Activated CD4-positive, CD25-positive, alpha-beta regulatory T cell treated with anti-CD3 and anti-CD28 coated beads, Interleukin-2, amount 50 U/mL, for 24 hours (primary cell): ENCODE results near the gene FEN1.
A peak's percentile ranks its signal among the peaks of the same experiment; 100 is the strongest.

ENCODE experiments used
- ATAC-seq, 2 donors: fragments of 150-1000 bp; cut with Tn5 transposase; one replicate each; pipeline ENCODE4 v1.10.0; 2021; ENCODE audit warnings: mild to moderate bottlenecking in 1 of 2, moderate library complexity in 1 of 2

Gene FEN1

DNA sequence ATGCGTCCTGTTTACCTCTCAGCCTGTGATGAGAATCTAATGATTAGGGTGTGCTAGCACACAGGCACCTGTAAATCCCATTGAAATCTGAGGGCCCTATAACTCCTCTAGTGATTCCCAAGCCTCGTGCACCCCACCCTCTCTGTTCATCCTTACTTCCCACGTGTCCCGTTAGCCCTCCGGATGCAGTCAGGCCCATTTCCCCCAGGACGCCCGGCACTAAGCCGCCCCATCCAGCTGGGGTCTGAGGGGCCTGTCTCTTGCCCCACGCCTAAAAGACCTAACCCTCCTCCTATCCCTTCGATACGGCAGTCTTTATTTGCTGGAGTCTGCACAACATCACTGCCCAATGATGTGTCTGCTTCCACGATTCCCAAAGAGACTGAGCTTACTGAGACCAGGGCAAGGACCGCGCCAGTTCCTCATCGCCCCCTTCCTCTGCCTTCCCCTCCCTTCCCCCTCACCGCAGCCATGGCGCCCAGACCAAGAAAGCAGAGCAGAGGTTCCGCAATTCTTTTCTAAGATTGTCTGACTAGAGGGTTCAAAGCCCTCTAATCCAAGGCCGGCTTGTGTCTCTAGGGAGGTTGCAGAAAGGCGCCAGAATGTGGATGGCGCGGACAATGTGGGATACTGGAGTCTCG is 34.3 kb downstream of the FEN1 start:
- no peak for ATAC-seq

- peak; percentile 51 to 57 for ATAC-seq
Observed at GRCh38 chr11:61827571-61828378, 35.1 kb downstream of the FEN1 start, which contains the start of gene FADS2. FADS2 (plus strand) TSS chr11:61828300; CDS start chr11:61828391, 91 bp downstream.

DNA sequence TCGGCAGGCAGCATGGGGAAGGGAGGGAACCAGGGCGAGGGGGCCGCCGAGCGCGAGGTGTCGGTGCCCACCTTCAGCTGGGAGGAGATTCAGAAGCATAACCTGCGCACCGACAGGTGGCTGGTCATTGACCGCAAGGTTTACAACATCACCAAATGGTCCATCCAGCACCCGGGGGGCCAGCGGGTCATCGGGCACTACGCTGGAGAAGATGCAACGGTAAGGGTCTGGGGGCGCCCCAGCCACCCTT is 35.6 kb downstream of the FEN1 start:
- no peak for ATAC-seq

DNA sequence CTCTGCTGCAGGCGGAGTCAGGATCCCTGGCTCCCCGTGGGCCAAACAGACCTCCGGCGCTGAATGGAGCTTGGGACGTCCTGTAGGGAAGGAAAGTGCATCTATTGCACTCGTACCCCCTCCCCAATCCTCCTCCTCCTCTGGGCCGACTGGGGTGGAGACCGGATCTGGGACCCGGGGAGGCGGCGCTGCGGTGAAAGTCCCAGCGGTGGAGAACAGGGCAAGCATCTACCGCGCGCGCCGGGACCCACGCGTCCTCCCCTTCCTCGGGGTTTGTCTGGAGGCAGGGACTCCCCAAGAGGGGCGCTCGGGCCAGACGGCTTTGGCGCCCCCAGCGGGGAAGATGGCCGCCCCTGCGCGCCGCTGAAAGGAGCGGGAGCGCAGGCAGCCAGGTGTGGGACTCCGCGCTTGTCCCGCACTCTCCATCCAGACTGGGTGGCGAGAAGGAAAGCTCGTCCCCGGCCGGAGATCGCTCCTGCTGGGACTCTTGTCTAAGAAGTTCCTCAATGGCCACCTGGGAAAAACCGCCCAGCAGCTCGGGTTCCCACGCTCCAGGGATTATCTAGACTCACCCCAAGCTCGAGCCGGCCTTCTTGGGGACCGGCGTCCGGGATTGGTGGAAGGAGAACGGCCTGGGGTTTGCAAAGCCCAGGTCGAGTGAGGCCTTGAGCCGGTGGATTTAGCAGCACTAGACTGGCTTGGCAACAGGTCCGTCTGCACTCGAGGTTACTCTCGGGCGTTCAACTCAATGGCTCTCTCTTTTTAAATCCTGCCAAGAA is 36.1 kb downstream of the FEN1 start:
- peak in 1 of 2 donors; percentile 10 for ATAC-seq

DNA sequence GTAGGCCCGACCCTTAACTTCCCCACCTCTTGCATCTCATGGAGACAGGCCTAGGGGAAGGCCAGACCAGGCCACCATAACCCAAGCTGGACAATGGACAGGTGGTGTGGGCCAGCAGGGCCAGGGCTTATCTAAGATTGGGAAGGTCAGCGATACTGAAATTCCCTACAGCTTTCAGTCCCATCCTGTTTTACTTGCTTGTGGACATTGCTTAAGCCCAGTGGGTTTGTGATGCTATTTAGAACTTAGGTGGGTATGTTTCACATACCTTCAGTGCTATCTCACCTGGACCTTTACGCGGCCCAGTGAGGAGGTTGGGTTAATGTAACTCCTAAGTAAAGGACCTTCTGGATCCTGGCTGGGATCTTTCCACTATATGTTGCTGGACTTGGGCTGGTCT is 37.1 kb downstream of the FEN1 start:
- no peak for ATAC-seq

- ATAC-seq, result no peak
Observed at GRCh38 chr11:61830237-61831105, 37.8 kb downstream of the FEN1 start.

- ATAC-seq, result no peak
Observed at GRCh38 chr11:61832207-61832606, 39.5 kb downstream of the FEN1 start.

DNA sequence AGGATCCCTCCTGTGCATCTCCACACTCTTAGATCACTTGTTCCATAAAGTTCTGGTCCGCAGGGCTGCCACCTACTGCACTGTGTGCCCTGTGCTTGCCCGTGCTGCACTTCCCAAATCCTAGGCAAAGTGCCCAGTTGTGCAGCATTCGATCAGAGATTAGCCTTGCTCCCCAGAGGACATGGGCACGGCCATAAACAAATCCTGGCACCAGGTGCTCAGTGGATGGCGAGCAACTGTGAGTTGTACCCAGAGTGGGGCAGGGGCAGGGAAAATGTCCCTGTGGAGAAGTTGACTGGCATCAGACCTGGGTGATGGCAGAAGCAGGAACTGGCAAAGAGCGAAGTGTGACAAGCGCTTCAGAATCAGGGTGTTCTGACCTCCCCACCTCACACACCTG is 40.0 kb downstream of the FEN1 start:
- ATAC-seq, result no peak

- no peak for ATAC-seq
Observed at GRCh38 chr11:61833471-61833870, 40.8 kb downstream of the FEN1 start.

DNA sequence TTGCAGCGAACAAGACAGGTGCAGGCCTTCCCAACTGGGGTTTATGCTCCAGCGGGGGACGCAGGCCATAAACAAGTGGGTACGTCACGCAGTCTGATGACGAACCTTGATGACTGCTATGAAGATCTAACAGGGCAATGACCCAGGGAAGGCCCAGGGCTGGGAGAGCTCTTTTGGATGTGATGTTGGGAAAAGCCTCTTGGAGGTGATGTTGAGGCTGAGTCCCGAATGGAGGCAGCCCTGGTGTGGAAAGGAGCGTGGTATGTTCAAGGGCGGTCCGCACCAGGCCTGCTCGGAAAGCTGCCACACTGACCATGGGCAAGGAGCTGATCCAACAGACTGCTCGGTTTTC is 41.2 kb downstream of the FEN1 start:
- ATAC-seq, result no peak

DNA sequence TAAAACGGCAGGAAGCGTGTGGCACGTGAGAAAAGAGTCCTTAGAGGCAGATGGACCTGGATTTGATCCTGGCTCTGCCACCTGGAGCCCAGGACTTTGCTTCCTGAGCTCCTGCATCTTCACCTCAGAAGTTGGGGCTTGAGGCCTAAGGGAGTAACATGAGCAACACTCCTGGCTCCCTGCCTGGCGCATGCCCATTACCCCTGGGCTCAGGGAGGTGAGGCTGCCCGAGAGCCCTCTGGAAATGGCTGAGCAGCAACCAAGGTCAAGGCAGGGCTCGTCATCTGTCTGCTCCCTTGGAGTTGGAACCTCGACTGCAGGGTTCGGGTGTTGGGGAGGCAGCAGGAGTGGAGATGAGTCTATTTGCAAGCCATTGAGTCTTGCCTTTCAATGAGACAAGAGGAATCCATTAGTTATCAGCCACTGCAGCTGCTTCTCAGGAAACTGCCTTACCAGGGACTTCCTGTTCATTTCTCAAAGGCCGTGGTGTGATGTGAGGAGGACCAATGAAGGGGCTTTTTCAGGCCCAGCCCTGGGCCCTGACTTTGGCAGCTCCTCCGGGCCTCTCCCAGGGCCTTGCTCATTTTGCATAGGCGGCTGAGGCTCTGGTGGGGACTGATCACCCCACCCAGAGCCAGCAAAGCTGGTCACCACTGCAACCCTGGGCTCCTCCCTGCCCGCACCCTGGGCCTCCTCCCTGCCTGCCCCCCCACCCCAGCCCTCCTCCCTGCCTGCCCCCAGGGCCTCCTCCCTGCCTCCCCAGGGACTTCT is 41.8 kb downstream of the FEN1 start:
- peak; percentile 60 to 76 for ATAC-seq

DNA sequence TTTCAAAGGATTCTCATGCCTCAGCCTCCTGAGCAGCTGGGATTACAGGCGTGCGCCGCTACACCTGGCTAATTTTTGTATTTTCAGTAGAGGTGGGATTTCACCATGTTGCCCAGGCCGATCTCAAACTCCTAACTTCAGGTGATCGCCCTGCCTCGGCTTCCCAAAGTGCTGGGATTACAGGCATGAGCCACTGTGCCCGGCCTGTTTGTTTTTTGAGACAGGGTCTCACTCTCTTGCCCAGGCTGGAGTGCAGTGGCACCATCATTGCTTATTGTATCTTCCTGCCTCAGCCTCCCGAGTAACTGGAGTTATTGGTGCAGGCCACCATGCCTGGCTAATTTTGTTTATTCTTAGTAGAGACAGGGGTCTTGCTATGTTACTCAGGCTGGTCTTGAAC is 43.5 kb downstream of the FEN1 start:
- no peak for ATAC-seq

GRCh38 chr11:61837411-61838005 is 44.8 kb downstream of the FEN1 start:
- no peak for ATAC-seq

- ATAC-seq, result no peak
Observed at GRCh38 chr11:61838501-61838900, 45.8 kb downstream of the FEN1 start.

DNA sequence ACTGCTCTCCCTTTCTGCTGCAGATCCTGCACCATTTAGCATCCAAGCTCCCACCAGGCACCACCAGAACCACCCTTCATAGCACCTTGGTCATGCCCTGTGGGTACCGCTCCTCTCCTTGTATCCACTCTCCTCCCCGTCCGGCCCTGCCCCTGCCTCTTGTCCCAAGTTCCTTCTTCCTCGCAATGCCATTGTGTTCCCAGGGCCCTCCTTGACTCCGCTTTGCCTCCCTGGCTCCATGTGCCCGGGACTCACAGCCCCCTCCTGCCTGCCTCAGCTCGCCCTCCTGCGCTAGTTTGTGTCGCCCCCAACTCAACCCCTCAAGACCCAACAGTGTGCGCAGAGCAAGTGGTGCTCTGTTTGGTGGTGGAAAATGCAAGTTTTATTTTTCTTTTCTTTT is 46.2 kb downstream of the FEN1 start:
- no peak for ATAC-seq

DNA sequence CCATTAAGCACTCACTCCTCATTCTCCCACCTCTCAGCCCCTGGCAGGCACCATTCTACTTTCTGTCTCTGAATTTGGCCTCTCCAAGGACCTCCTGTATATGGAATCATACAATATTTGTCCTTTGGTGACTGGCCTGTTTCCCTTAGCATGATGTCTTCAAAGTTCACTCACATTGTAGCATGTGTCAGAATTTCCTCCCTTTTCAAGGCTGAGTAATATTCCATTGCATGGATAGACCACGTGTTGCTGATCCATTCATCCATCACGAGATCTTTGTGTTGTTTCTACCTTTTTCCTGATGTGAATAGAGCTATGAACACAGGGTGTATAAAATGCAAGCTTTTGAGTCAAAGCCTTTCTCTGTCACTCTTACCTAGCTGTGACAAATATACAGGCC is 47.0 kb downstream of the FEN1 start:
- no peak for ATAC-seq

- ATAC-seq, result no peak
Observed at GRCh38 chr11:61840371-61840770, 47.7 kb downstream of the FEN1 start.

DNA sequence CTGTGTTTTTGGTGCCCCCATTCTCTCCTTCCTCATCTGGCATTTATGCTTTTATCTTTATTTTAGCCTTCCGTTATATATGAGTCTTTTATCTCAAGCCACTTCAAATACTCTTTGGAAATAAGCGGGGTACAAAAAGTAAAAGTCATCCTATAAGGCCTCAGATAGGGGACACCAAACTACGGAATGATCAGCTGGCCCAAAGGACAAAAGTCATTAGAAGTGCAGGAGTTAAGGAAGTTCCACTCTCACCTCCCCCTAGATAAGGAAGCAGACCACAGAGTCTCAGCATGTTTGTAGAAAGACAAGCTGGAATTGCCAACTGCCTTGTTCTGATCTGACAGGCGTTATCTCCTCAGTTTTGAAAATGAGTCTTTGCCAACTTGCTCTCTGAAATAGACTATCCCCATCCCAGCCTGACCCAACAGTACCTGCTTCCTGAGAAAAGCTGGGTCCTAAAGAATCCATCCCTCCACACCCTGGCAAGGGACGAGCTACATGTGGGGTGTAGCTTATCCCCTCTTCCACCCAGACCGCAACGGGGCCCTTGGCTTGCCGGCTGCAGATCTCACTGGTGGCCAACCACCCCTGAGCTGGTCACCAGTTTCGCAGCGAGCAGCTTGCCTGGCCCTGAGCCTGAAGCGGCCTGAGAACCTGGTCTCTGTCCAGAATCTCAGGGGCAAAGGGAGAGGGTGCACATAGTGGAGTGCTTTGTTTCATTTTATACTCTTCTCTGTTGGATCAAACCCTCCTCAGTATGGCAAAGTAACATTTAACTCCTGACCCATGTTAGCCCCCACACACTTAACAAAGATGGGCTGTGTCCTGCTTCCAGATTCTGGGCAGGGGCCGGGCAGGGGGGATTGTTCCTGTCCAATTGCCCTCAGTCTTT is 49.2 kb downstream of the FEN1 start:
- ATAC-seq, result no peak

GRCh38 chr11:61842528-61842820 is 49.8 kb downstream of the FEN1 start:
- no peak for ATAC-seq

DNA sequence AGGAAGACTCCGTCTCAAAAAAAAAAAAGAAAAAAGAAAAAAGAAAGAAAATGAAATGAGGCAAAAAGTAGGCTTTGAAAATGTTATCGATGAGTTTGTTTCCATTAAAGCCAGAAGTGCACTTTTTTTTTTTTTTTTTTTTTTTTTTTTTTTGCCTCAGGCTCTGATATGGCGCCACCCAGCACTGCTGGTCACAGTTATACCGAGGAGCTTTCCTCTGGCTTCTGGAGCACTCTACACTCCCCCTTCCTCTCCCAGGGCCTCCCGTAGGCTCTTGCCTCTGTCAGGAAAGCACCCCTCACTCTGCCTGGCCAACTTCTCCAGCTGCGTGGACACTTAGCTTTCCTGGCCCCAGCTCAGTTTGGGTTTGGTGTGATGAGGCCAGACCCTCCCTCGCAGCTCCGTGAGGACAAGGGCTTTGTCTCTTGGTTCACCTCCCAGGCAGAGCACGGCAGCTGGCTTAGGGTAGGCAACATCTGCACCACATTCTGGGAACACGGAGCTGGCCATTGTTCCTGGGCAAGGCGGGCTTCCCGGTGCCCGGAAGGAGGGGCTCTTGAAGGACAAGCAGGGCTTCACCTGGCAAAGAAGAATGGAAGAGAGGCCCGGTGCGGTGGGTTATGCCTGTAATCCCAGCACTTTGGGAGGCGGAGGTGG is 52.3 kb downstream of the FEN1 start:
- ATAC-seq, result no peak
